ENCODE results near the gene METTL24.
A peak's percentile ranks its signal among the peaks of the same experiment; 100 is the strongest.

The METTL24 gene

GRCh38 chr6:110357664-110358552 is at the start of gene METTL24:
Gene METTL24 (minus strand): TSS chr6:110358349. CDS start chr6:110358272, 77 bp downstream.
- H3K27ac ChIP-seq, result peak within 1 kb of the TSS; percentile 21; the same call in 1 of the 2 replicates
- TF ChIP-seq CTCF (conservative IDR thresholded peaks at IDR 0.05), result peak; percentile 49

- H3K27ac ChIP-seq, result no peak overlapping the region
- TF ChIP-seq CTCF (conservative IDR thresholded peaks at IDR 0.05), result no peak
Observed at GRCh38 chr6:110404607-110405006, 46.5 kb upstream of the METTL24 start.

DNA sequence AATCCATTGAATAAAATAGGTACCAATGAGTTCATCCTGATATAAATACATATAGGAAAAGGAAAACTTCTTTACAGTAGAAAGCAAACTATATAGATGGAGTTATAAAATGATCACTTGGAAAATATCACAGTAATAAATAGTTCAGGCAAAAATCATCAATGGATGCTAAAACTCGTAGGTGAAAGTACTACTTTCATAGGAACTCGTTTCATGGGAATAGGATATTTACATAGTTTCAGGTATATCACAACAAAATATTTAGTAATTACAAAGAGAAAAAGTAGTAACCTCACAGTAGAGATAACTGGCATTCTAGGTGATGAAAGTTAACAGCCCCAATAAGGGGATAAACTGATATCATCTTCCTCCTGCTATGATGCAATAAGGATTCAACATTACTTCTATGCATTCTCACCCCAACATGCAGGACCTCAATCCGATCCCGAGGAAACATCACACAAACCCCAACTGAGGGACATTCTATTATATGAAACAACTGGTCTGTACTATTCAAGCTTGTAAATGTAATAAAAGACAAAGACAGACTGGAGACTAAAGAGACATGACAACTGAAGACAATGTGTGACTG is 43.5 kb upstream of the METTL24 start:
- no peak for TF ChIP-seq CTCF (conservative IDR thresholded peaks at IDR 0.05)
- no peak overlapping the region for H3K27ac ChIP-seq

GRCh38 chr6:110400208-110400607 is 42.1 kb upstream of the METTL24 start:
- H3K27ac ChIP-seq, result no peak overlapping the region
- no peak for TF ChIP-seq CTCF (conservative IDR thresholded peaks at IDR 0.05)

DNA sequence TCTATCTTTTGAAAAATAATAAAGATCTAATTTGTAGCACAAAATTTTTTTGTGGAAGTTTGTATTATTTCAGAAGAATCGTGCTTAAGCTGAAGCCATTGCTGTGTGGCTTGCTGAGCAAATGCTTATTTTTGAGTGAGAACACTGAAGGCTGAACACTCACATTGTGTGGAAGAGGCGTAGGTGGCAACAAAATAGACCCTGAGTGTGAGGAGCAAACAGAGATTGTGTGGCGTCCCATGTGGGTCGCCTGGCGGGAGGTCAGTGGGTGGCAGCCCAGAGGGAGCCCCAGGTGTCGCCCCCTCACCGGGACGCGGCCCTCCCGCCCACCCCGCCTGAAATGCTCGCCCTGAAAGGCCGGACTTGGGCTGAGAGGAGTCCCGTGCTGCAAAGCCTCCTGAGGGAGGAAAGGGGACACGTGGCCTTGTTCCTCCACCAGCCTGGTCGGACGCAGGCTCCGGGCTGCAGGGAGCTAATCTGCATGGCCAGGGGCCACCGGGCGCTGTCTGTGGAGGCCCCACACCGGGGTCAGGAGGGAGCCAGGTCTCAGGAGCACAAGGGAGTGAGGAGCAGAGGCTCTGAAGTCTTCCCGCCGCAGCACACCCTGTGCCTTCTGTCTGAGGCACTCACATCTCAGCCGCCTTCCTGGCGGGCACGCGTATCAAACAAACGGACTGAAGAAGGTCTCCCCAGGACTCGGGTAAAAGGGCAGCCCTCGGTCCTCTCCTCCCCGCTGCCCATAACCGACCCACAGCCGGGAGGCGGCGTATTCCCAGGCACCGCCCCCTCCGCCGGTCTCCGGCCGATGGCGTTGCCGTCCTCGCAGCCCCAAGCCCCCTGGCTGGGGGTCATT is 41.3 kb upstream of the METTL24 start:
- TF ChIP-seq CTCF (conservative IDR thresholded peaks at IDR 0.05), result no peak
- H3K27ac ChIP-seq, result no peak overlapping the region

- no peak overlapping the region for H3K27ac ChIP-seq
- no peak for TF ChIP-seq CTCF (conservative IDR thresholded peaks at IDR 0.05)
Observed at GRCh38 chr6:110398778-110399177, 40.6 kb upstream of the METTL24 start.

- no peak for TF ChIP-seq CTCF (conservative IDR thresholded peaks at IDR 0.05)
- H3K27ac ChIP-seq, result no peak overlapping the region
Observed at GRCh38 chr6:110395221-110395620, 37.1 kb upstream of the METTL24 start.

Data from VCaP (cell line).